Ascending aorta (tissue), 2 donors: Measurements from ENCODE around the gene STXBP6. TPM values are rescaled to one million over a fixed set of nuclear protein-coding genes. Genes with fewer than 3 reads are reported as not detected.
A peak's percentile ranks its signal among the peaks of the same experiment; 100 is the strongest.

ENCODE experiments used
- DNase-seq, 2 donors: peaks; one replicate each; pipeline ENCODE4 v3.0.0-alpha.2; 2019; ENCODE audit warnings: low spot score in 2 of 2
- H3K27ac ChIP-seq, 2 donors: fragments of 200-600 bp; sonication (generic); one replicate each; pipeline ENCODE4 v1.5.1; 2016 to 2017; ENCODE audit warnings: mild to moderate bottlenecking in 1 of 2
- H3K27me3 ChIP-seq: fragments of 200-600 bp; sonication (generic); one replicate; pipeline ENCODE4 v1.5.1; 2017
- H3K36me3 ChIP-seq, 2 donors: fragments of 200-600 bp; sonication (generic); one replicate each; pipeline ENCODE4 v1.5.1; 2016
- H3K4me1 ChIP-seq, 2 donors: fragments of 200-600 bp; sonication (generic); one replicate each; pipeline ENCODE4 v1.5.1; 2016 to 2017; ENCODE audit warnings: mild to moderate bottlenecking in 1 of 2
- H3K4me3 ChIP-seq, 2 donors: fragments of 200-600 bp; sonication (generic); one replicate each; pipeline ENCODE4 v1.5.1; 2016 to 2017; ENCODE audit warnings: mild to moderate bottlenecking in 1 of 2
- H3K9me3 ChIP-seq, 2 donors: fragments of 200-600 bp; sonication (generic); one replicate each; pipeline ENCODE4 v1.5.1; 2016
- CTCF ChIP-seq, 3 experiments: fragments of 200-600 bp in 2 of 3; fragments of 450-650 bp in 1 of 3; sonication (generic) in 2 of 3; IDR thresholded peaks; one replicate each; pipeline ENCODE4 v1.5.1; 2016 to 2019; ENCODE audit warnings: antibody characterized with exemption in 3 of 3, mild to moderate bottlenecking in 1 of 3, moderate library complexity in 1 of 3
- intact Hi-C: fragments of 100-400 bp; cut with DNase I; formaldehyde crosslinking; loops from one replicate; pipeline ENCODE4 v1.15.1; 2023
- total RNA-seq: library from RNA; depleted of rRNA; stranded (reverse); fragments of >200 nt; gene quantifications from one replicate; pipeline ENCODE4 v1.1.0, GENCODE V29; 2016

STXBP6 gene
- total RNA-seq = 0.21 TPM

- intact Hi-C loops = loop anchor here (5.0 kb wide), 1 partner anchor 83 kb away; no protein-coding TSS in a partner anchor
- H3K27ac ChIP-seq = no peak within 1 kb of the TSS
These were observed at the start of gene STXBP6 for GRCh38 chr14:25049568-25050268. TSS of gene STXBP6 (minus strand) at chr14:25050147. CDS start at chr14:24974818, 75,329 bp downstream.

GRCh38 chr14:25097120-25097519 is 47.2 kb upstream of the STXBP6 start:
- Histone ChIP-seq H3K4me1 (no peaks in the 10 kb centered on the region), H3K27me3 (no peaks in the 10 kb centered on the region), H3K4me3 (no peak overlapping the region), H3K9me3 (no peaks in the 10 kb centered on the region), H3K36me3 (no peaks in the 10 kb centered on the region), H3K27ac (no peak overlapping the region)
- intact Hi-C loops = no loop called here
- TF ChIP-seq CTCF (IDR thresholded peaks at IDR 0.05) = no peak
- DNase-seq = no peak

More at GRCh38 chr14:25049568-25050268, at the start of gene STXBP6:
- H3K4me3 ChIP-seq = peak within 1 kb of the TSS; percentile 68 to 75
- H3K36me3 ChIP-seq = no peaks in the 10 kb centered on the region
- TF ChIP-seq CTCF (IDR thresholded peaks at IDR 0.05) = no peak
- no peaks in the 10 kb centered on the region for H3K9me3 ChIP-seq
- peak in 1 of 2 donors; percentile 65 for DNase-seq
- H3K4me1 ChIP-seq = peaks cover 0 to 3% of the 10 kb centered on the region in 2 donors
- H3K27me3 ChIP-seq = no peaks in the 10 kb centered on the region

- DNase-seq = no peak
- H3K27me3 ChIP-seq = no peaks in the 10 kb centered on the region
- intact Hi-C loops = no loop called here
These were observed 45.9 kb upstream of the STXBP6 start for GRCh38 chr14:25095736-25096437.

GRCh38 chr14:25094171-25094907 is 44.4 kb upstream of the STXBP6 start:
- no peak for TF ChIP-seq CTCF (IDR thresholded peaks at IDR 0.05)
- Histone ChIP-seq H3K27ac (no peak overlapping the region), H3K4me3 (no peak overlapping the region), H3K4me1 (no peaks in the 10 kb centered on the region), H3K9me3 (no peaks in the 10 kb centered on the region), H3K27me3 (no peaks in the 10 kb centered on the region), H3K36me3 (no peaks in the 10 kb centered on the region)
- intact Hi-C loops = no loop called here
- no peak for DNase-seq

More at GRCh38 chr14:25095736-25096437, 45.9 kb upstream of the STXBP6 start:
- Histone ChIP-seq H3K9me3 (no peaks in the 10 kb centered on the region), H3K36me3 (no peaks in the 10 kb centered on the region), H3K4me3 (no peak overlapping the region), H3K4me1 (no peaks in the 10 kb centered on the region), H3K27ac (no peak overlapping the region)
- TF ChIP-seq CTCF (IDR thresholded peaks at IDR 0.05) = no peak

GRCh38 chr14:25092258-25092740 is 42.4 kb upstream of the STXBP6 start:
- no peak overlapping the region for H3K27ac ChIP-seq
- DNase-seq = no peak
- H3K9me3 ChIP-seq = no peaks in the 10 kb centered on the region
- H3K36me3 ChIP-seq = no peaks in the 10 kb centered on the region
- no peak for TF ChIP-seq CTCF (IDR thresholded peaks at IDR 0.05)
- no peak overlapping the region for H3K4me3 ChIP-seq
- H3K27me3 ChIP-seq = no peaks in the 10 kb centered on the region
- intact Hi-C loops = no loop called here
- H3K4me1 ChIP-seq = no peaks in the 10 kb centered on the region
